ENCODE results near the gene ABLIM1. TPM values are rescaled to one million over a fixed set of nuclear protein-coding genes. Genes with fewer than 3 reads are reported as not detected.

ABLIM1 gene
- total and polyA plus RNA-seq, 2 of the 13 experiments (the other 11 are each of a cell fraction or from before 2014, with no cell fraction given) = 59.4 to 92.7 TPM

DNA sequence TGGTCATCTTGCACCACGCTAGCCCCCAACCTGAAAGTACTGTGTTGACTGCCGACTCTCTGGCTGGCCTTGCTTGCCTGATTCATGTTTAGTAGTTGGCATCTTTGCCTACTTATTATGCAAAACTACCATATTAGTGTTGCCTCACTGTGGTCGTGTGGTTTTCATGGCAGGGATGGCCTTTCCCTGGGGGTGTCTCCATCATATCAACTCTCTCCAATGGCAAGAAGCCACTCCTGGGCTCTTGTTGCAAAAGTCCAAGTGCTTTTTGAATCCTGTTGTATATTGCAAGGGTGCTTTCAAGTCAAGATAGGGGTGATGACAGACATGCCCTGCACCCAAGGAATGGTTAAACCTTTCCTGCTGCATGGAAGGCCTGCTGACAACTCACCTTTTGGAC is 39.4 kb downstream of the ABLIM1 start (continued):
- TF ChIP-seq, protein P1, sequence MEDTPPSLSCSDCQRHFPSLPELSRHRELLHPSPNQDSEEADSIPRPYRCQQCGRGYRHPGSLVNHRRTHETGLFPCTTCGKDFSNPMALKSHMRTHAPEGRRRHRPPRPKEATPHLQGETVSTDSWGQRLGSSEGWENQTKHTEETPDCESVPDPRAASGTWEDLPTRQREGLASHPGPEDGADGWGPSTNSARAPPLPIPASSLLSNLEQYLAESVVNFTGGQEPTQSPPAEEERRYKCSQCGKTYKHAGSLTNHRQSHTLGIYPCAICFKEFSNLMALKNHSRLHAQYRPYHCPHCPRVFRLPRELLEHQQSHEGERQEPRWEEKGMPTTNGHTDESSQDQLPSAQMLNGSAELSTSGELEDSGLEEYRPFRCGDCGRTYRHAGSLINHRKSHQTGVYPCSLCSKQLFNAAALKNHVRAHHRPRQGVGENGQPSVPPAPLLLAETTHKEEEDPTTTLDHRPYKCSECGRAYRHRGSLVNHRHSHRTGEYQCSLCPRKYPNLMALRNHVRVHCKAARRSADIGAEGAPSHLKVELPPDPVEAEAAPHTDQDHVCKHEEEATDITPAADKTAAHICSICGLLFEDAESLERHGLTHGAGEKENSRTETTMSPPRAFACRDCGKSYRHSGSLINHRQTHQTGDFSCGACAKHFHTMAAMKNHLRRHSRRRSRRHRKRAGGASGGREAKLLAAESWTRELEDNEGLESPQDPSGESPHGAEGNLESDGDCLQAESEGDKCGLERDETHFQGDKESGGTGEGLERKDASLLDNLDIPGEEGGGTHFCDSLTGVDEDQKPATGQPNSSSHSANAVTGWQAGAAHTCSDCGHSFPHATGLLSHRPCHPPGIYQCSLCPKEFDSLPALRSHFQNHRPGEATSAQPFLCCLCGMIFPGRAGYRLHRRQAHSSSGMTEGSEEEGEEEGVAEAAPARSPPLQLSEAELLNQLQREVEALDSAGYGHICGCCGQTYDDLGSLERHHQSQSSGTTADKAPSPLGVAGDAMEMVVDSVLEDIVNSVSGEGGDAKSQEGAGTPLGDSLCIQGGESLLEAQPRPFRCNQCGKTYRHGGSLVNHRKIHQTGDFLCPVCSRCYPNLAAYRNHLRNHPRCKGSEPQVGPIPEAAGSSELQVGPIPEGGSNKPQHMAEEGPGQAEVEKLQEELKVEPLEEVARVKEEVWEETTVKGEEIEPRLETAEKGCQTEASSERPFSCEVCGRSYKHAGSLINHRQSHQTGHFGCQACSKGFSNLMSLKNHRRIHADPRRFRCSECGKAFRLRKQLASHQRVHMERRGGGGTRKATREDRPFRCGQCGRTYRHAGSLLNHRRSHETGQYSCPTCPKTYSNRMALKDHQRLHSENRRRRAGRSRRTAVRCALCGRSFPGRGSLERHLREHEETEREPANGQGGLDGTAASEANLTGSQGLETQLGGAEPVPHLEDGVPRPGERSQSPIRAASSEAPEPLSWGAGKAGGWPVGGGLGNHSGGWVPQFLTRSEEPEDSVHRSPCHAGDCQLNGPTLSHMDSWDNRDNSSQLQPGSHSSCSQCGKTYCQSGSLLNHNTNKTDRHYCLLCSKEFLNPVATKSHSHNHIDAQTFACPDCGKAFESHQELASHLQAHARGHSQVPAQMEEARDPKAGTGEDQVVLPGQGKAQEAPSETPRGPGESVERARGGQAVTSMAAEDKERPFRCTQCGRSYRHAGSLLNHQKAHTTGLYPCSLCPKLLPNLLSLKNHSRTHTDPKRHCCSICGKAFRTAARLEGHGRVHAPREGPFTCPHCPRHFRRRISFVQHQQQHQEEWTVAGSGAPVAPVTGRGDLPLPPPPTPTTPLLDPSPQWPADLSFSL (CRISPR knock-in tag; IDR thresholded peaks at IDR 0.05) = no peak

DNA sequence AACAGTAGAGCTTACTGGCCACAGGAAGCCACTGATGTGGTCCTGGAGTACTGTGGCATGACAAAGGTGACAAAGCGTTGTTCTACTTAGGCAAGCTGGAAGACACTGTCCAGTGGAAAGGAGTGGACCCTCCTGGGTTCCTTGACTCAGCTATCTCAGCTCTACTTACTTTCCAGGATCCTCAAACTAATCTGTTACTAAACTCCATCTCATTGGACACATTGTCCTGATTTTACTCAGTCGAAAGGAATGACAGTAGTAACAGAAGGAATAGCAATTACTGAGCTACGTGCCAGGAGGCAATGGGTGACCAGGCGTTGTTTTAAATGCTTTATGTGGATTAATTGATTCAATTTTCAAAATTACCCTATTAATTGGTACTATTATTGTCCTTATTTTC is 41.6 kb downstream of the ABLIM1 start:
- H4K20me1 ChIP-seq (ENCODE audit: insufficient read depth, low read length) = no peaks in the 10 kb centered on the region
- CTCF ChIA-PET (ENCODE audit: low intra/inter-chr PET ratio, low total read pairs) = no interaction called here
- H3K36me3 ChIP-seq (replicated peaks in 1 of 2; ENCODE audit: control insufficient read depth in 1 of 2, insufficient read depth in 2 of 2, low read length in 2 of 2) = no peaks in the 10 kb centered on the region
- no peaks in the 10 kb centered on the region for H3K79me2 ChIP-seq (ENCODE audit: insufficient read depth, low read length)
- peaks cover 30% of the 10 kb centered on the region for H3K4me1 ChIP-seq (ENCODE audit: insufficient read depth, low read length)
- no peak for DNase-seq (ENCODE audit: low spot score)
- FAIRE-seq = no peak
- no peak overlapping the region for H3K4me3 ChIP-seq (replicated peaks in 1 of 3; ENCODE audit: insufficient read depth in 1 of 3, low read depth in 2 of 3, low read length in 3 of 3)
- no peak overlapping the region for H3K4me2 ChIP-seq (ENCODE audit: low read depth, low read length)
- POLR2A ChIA-PET = interaction anchor here (1.6 kb wide), 1 partner anchor 15 kb away, joined by 4 read pairs; no protein-coding TSS in a partner anchor
- in situ Hi-C loops (cut with HindIII; ENCODE audit: extremely low pct_ligation_motif_present, low pct_unique_long_range_greater_than_20kb) = no loop called here
- H2AFZ ChIP-seq (ENCODE audit: low read length) = no peak overlapping the region
- WGBS (ENCODE audit: low lambda C conversion rate) = 70% methylated on average over 4 of the region's 4 CpGs
- no peak overlapping the region for H3K27ac ChIP-seq (ENCODE audit: extremely low read length, insufficient read depth, low read length)
- no peaks in the 10 kb centered on the region for H3K27me3 ChIP-seq (ENCODE audit: control insufficient read depth in 1 of 2, insufficient read depth in 2 of 2, low read length in 2 of 2)
- BruUV-seq (replicated peaks) = no TSS peak
- intact Hi-C loops (cut with micrococcal nuclease; ENCODE audit: unreplicated experiment) = no loop called here
- no peak for ATAC-seq
- H3K9me3 ChIP-seq (ENCODE audit: low read length) = no peaks in the 10 kb centered on the region
- no peak overlapping the region for H3K9ac ChIP-seq (ENCODE audit: insufficient read depth, low read depth, low read length)
- TF ChIP-seq ZNF333 (CRISPR knock-in tag; IDR thresholded peaks at IDR 0.05; ENCODE audit: borderline replicate concordance) = no peak
- no peak for TF ChIP-seq MIER2 (CRISPR knock-in tag; IDR thresholded peaks at IDR 0.05)
- no peak for TF ChIP-seq TBX3 (IDR thresholded peaks at IDR 0.05; ENCODE audit: borderline replicate concordance)
- TF ChIP-seq, protein P2, sequence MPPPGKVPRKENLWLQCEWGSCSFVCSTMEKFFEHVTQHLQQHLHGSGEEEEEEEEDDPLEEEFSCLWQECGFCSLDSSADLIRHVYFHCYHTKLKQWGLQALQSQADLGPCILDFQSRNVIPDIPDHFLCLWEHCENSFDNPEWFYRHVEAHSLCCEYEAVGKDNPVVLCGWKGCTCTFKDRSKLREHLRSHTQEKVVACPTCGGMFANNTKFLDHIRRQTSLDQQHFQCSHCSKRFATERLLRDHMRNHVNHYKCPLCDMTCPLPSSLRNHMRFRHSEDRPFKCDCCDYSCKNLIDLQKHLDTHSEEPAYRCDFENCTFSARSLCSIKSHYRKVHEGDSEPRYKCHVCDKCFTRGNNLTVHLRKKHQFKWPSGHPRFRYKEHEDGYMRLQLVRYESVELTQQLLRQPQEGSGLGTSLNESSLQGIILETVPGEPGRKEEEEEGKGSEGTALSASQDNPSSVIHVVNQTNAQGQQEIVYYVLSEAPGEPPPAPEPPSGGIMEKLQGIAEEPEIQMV (CRISPR knock-in tag; IDR thresholded peaks at IDR 0.05; ENCODE audit: low read depth) = no peak
- TF ChIP-seq, protein P3, sequence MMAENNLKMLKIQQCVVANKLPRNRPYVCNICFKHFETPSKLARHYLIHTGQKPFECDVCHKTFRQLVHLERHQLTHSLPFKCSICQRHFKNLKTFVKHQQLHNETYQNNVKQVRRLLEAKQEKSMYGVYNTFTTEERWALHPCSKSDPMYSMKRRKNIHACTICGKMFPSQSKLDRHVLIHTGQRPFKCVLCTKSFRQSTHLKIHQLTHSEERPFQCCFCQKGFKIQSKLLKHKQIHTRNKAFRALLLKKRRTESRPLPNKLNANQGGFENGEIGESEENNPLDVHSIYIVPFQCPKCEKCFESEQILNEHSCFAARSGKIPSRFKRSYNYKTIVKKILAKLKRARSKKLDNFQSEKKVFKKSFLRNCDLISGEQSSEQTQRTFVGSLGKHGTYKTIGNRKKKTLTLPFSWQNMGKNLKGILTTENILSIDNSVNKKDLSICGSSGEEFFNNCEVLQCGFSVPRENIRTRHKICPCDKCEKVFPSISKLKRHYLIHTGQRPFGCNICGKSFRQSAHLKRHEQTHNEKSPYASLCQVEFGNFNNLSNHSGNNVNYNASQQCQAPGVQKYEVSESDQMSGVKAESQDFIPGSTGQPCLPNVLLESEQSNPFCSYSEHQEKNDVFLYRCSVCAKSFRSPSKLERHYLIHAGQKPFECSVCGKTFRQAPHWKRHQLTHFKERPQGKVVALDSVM (CRISPR knock-in tag; IDR thresholded peaks at IDR 0.05) = no peak
- TF ChIP-seq ZKSCAN8 (CRISPR knock-in tag; IDR thresholded peaks at IDR 0.05; ENCODE audit: borderline replicate concordance) = no peak
- TF ChIP-seq ZNF598 (CRISPR knock-in tag; IDR thresholded peaks at IDR 0.05; ENCODE audit: borderline replicate concordance) = no peak

Data from HepG2 (cell line).